GM12878 (cell line): ENCODE measurements around the gene PKD1. TPM values are rescaled to one million over a fixed set of nuclear protein-coding genes. Genes with fewer than 3 reads are reported as not detected.

Experiments used
- ATAC-seq: fragments of 200-7000 bp; cut with Tn5 transposase; 3 replicates; pipeline ENCODE4 v1.9.1; 2020; ENCODE audit warnings: mild to moderate bottlenecking, moderate library complexity
- BruUV-seq: library from RNA; stranded (reverse); fragments of 400-500 nt; replicated peaks from 2 replicates; lab custom pipeline; 2021; lab: Mats Ljungman, UMichigan
- CTCF ChIA-PET: fragments of 300-600 bp; sonication (Branson Sonifier 250); formaldehyde crosslinking; extraction: SDS; loops from one replicate; lab custom pipeline; 2021; ENCODE audit warnings: inconsistent platforms; lab: Yijun Ruan, JAX
- POLR2A ChIA-PET: fragments of 350-600 bp; formaldehyde crosslinking; extraction: SDS; loops from one replicate; lab custom pipeline; 2021; ENCODE audit warnings: inconsistent platforms; lab: Charles Lee
- RAD21 ChIA-PET: fragments of 300-600 bp; sonication (Branson Sonifier 250); formaldehyde crosslinking; loops from one replicate; lab custom pipeline; 2023; ENCODE audit warnings: antibody characterized with exemption; ENCODE audit not compliant: unreplicated experiment; lab: Charles Lee
- SMC1A ChIA-PET: fragments of 300-600 bp; sonication (Branson Sonifier 250); formaldehyde crosslinking; loops from one replicate; lab custom pipeline; 2023; ENCODE audit not compliant: unreplicated experiment, uncharacterized antibody; lab: Charles Lee
- DNase-seq: peaks from one replicate; pipeline ENCODE4 v3.0.0-alpha.2; 2011; ENCODE audit warnings: low read depth, low spot score
- FAIRE-seq: peaks from 3 replicates; lab custom pipeline; 2011; peaks lifted over from hg19 to GRCh38; lab: Jason Lieb, UNC
- H2AFZ ChIP-seq: 2 replicates; pipeline ENCODE4 v1.6.0; 2011; ENCODE audit warnings: low read depth, low read length, control low read depth; ENCODE audit not compliant: control insufficient read depth
- H3K27ac ChIP-seq: 2 replicates; pipeline ENCODE4 v1.5.1; 2011; ENCODE audit warnings: control low read depth; ENCODE audit not compliant: control insufficient read depth, insufficient read depth
- H3K27me3 ChIP-seq, 2 experiments: replicated peaks in 1 of 2; 2 replicates each; pipeline versions ENCODE4 v1.6.0 to v1.6.1; 2011; ENCODE audit warnings: low read length in 1 of 2; ENCODE audit not compliant: control insufficient read depth in 2 of 2, insufficient read depth in 2 of 2
- H3K36me3 ChIP-seq, 2 experiments: 2 replicates each; pipeline ENCODE4 v1.5.1; 2011; ENCODE audit warnings: low read length in 1 of 2; ENCODE audit not compliant: control insufficient read depth in 2 of 2, insufficient read depth in 2 of 2
- H3K4me1 ChIP-seq: 2 replicates; pipeline ENCODE4 v1.6.1; 2011; ENCODE audit warnings: mild to moderate bottlenecking, low read length, moderate library complexity, mixed read lengths; ENCODE audit not compliant: control insufficient read depth, insufficient read depth
- H3K4me2 ChIP-seq: 2 replicates; pipeline ENCODE4 v1.6.0; 2011; ENCODE audit warnings: control low read depth; ENCODE audit not compliant: control insufficient read depth, insufficient read depth
- H3K4me3 ChIP-seq: fragments of 200-600 bp; sonication (generic); 2 replicates; pipeline ENCODE4 v1.5.1; 2016
- H3K79me2 ChIP-seq: 2 replicates; pipeline ENCODE4 v1.6.0; 2011; ENCODE audit warnings: low read length; ENCODE audit not compliant: control insufficient read depth, insufficient read depth
- H3K9ac ChIP-seq: 2 replicates; pipeline ENCODE4 v1.8.0; 2011; ENCODE audit warnings: low read length, control low read depth, mixed read lengths; ENCODE audit not compliant: control insufficient read depth, insufficient read depth
- H3K9me3 ChIP-seq: replicated peaks from 3 replicates; pipeline ENCODE4 v1.5.1; 2011; ENCODE audit warnings: mild to moderate bottlenecking, low read length; ENCODE audit not compliant: control insufficient read depth, insufficient read depth
- H4K20me1 ChIP-seq: 2 replicates; pipeline ENCODE4 v1.6.0; 2011; ENCODE audit not compliant: control insufficient read depth, insufficient read depth
- ATF3 ChIP-seq: IDR thresholded peaks from 2 replicates; pipeline ENCODE4 v1.6.1; 2011; ENCODE audit warnings: low read depth, mild to moderate bottlenecking, low read length, moderate library complexity, borderline replicate concordance; ENCODE audit errors: extremely low read depth
- BCLAF1 ChIP-seq: fragments of 450-650 bp; IDR thresholded peaks from 2 replicates; pipeline ENCODE4 v1.6.1; 2017; ENCODE audit warnings: antibody characterized with exemption, mild to moderate bottlenecking, moderate library complexity
- CREB1 ChIP-seq: IDR thresholded peaks from 2 replicates; pipeline ENCODE4 v1.6.1; 2012; ENCODE audit warnings: low read depth, mild to moderate bottlenecking, inconsistent platforms
- EGR1 ChIP-seq, 2 experiments: IDR thresholded peaks; 1 replicate in 1 of 2; 2 replicates in 1 of 2; pipeline ENCODE4 v1.6.1; 2011 to 2012; ENCODE audit warnings: low read depth in 2 of 2, low read length in 2 of 2, borderline replicate concordance in 1 of 2, mild to moderate bottlenecking in 1 of 2, moderate library complexity in 1 of 2
- EP300 ChIP-seq, 2 experiments: fragments of 150-350 bp in 1 of 2; IDR thresholded peaks; 2 replicates each; pipeline ENCODE4 v1.6.1; 2011 to 2012; ENCODE audit warnings: low read depth in 2 of 2, low read length in 2 of 2, borderline replicate concordance in 1 of 2, improper control_type of control experiment in 1 of 2, inconsistent platforms in 1 of 2; ENCODE audit not compliant: control insufficient read depth in 1 of 2
- LARP7 ChIP-seq: fragments of 450-650 bp; IDR thresholded peaks from 2 replicates; pipeline ENCODE4 v1.6.1; 2017; ENCODE audit warnings: mild to moderate bottlenecking
- NR2F1 ChIP-seq: fragments of 450-650 bp; conservative IDR thresholded peaks from 2 replicates; pipeline ENCODE4 v1.6.1; 2017; ENCODE audit warnings: mild to moderate bottlenecking
- SIN3A ChIP-seq: IDR thresholded peaks from 2 replicates; pipeline ENCODE4 v1.6.1; 2012; ENCODE audit warnings: low read depth, low read length, improper control_type of control experiment
- SUZ12 ChIP-seq: fragments of 200-600 bp; sonication (generic); IDR thresholded peaks from one replicate; pipeline ENCODE4 v1.6.1; 2018; ENCODE audit warnings: antibody characterized with exemption, mild to moderate bottlenecking; ENCODE audit not compliant: unreplicated experiment
- WRNIP1 ChIP-seq: IDR thresholded peaks from 2 replicates; pipeline ENCODE4 v1.6.1; 2011; ENCODE audit warnings: low read depth, low read length, improper control_type of control experiment, borderline replicate concordance
- YY1 ChIP-seq: IDR thresholded peaks from 2 replicates; pipeline ENCODE4 v1.6.1; 2011; ENCODE audit warnings: low read depth, mild to moderate bottlenecking, low read length
- WGBS: methylation state at CpG from one replicate; pipeline ENCODE4 v1.1.6; 2016; ENCODE audit warnings: low lambda C conversion rate; ENCODE audit not compliant: insufficient replicate concordance, insufficient coverage; ENCODE audit errors: missing lambda C conversion rate; 5-methylcytosine and 5-hydroxymethylcytosine counted together
- in situ Hi-C: fragments of 300-500 bp; cut with MboI; formaldehyde crosslinking; loops from 9 replicates; pipeline ENCODE4 v1.14.3; 2018; ENCODE audit warnings: mixed read lengths
- intact Hi-C: fragments of 100-400 bp; cut with micrococcal nuclease; formaldehyde crosslinking; loops from one replicate; pipeline ENCODE4 v1.14.2; 2022; ENCODE audit not compliant: unreplicated experiment
- polyA plus RNA-seq, 11 experiments: library from polyadenylated mRNA; depleted of rRNA in 4 of 11; unstranded in 6 of 11; stranded (reverse) in 5 of 11; fragments of >200 nt; fragmentation: Nextera tagmentation in 4 of 11; fragmentation: Illumina TruSeq in 1 of 11; extraction: Ambion mirVana in 4 of 11; extraction: Trizol in 1 of 11; gene quantifications; 1 replicate in 1 of 11; 2 replicates in 10 of 11; pipeline versions ENCODE4 v1.2.1 to v1.2.3, GENCODE V29; 2011 to 2016; ENCODE audit warnings: inconsistent platforms in 2 of 11, missing spikeins in 2 of 11, low read depth in 1 of 11
- total RNA-seq, 4 experiments: library from RNA; depleted of rRNA in 3 of 4; stranded (reverse); fragments of >200 nt in 3 of 4; fragmentation: Illumina TruSeq in 1 of 4; extraction: Trizol in 1 of 4; gene quantifications; 2 replicates each; pipeline versions ENCODE4 v1.2.1 to v1.2.3, GENCODE V29; 2013 to 2021
- TF ChIP-seq, protein P1 (sequence below): fragments of 450-650 bp; IDR thresholded peaks from 2 replicates; pipeline ENCODE4 v1.6.1; 2017; ENCODE audit warnings: mild to moderate bottlenecking, moderate library complexity
- TF ChIP-seq, protein P2 (sequence below): fragments of 450-650 bp; IDR thresholded peaks from 2 replicates; pipeline ENCODE4 v1.6.1; 2018; ENCODE audit warnings: mild to moderate bottlenecking, low read depth, moderate library complexity; ENCODE audit not compliant: partially characterized antibody

Gene PKD1
- total and polyA plus RNA-seq, 10 of the 15 experiments (the other 5 are each of a cell fraction or from before 2014, with no cell fraction given): 0.11 to 62.0 (median 6.1) TPM

DNA sequence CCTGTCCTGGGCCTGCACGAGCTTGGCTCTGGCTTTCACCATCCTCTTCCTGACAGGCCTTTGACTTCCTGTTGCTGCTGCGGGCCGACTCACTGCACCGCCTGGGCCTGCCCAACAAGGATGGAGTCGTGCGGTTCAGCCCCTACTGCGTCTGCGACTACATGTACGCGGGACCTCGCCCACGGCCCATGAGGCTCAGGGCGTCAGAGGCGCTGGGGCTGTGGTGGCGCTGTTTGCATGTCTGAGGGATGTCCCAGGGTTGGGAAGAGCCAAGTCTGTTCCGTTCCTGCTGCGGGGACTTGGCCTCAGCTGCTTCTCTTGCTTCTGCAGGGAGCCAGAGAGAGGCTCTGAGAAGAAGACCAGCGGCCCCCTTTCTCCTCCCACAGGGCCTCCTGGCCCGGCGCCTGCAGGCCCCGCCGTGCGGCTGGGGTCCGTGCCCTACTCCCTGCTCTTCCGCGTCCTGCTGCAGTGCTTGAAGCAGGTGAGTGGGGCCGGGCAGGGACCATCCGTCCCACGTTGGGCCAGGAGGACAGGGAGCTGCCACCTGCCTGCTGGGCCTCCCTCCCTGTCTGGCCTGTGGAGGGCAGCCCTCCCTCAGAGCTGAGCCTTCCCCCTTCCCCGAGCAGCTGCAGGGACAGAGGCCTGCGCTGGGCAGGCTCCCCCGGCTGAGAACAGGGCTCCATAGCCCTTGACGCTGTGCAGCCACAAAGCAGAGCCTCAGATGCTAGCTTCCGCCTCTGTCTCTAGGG, 64.1 kb downstream of the PKD1 start:
- POLR2A ChIA-PET: no interaction called here
- no peak overlapping the region for H3K4me3 ChIP-seq
- SMC1A ChIA-PET: no interaction called here
- H3K27me3 ChIP-seq: no peaks in the 10 kb centered on the region
- no peaks in the 10 kb centered on the region for H3K9me3 ChIP-seq
- no peak overlapping the region for H3K27ac ChIP-seq
- intact Hi-C loops: no loop called here
- no peaks in the 10 kb centered on the region for H4K20me1 ChIP-seq
- H3K9ac ChIP-seq: no peak overlapping the region
- RAD21 ChIA-PET: no interaction called here
- H2AFZ ChIP-seq: no peak overlapping the region
- H3K4me1 ChIP-seq: no peaks in the 10 kb centered on the region
- FAIRE-seq (no peak), DNase-seq (no peak), ATAC-seq (no peak; the same call in 2 of the 3 replicates)
- no peaks in the 10 kb centered on the region for H3K79me2 ChIP-seq
- BruUV-seq: no TSS peak
- CTCF ChIA-PET: no interaction called here
- peaks cover 0 to 9% of the 10 kb centered on the region in 2 experiments; a peak in 3 of 4 replicates for H3K36me3 ChIP-seq
- H3K4me2 ChIP-seq: no peak overlapping the region
- in situ Hi-C loops: no loop called here
- WGBS: 93% methylated on average over 31 of the region's 34 CpGs
- TF ChIP-seq CREB1: no peak
- no peak for TF ChIP-seq ATF3
- TF ChIP-seq SUZ12: no peak
- no peak for TF ChIP-seq BCLAF1
- TF ChIP-seq YY1: no peak
- TF ChIP-seq WRNIP1: no peak
- TF ChIP-seq, protein P1, sequence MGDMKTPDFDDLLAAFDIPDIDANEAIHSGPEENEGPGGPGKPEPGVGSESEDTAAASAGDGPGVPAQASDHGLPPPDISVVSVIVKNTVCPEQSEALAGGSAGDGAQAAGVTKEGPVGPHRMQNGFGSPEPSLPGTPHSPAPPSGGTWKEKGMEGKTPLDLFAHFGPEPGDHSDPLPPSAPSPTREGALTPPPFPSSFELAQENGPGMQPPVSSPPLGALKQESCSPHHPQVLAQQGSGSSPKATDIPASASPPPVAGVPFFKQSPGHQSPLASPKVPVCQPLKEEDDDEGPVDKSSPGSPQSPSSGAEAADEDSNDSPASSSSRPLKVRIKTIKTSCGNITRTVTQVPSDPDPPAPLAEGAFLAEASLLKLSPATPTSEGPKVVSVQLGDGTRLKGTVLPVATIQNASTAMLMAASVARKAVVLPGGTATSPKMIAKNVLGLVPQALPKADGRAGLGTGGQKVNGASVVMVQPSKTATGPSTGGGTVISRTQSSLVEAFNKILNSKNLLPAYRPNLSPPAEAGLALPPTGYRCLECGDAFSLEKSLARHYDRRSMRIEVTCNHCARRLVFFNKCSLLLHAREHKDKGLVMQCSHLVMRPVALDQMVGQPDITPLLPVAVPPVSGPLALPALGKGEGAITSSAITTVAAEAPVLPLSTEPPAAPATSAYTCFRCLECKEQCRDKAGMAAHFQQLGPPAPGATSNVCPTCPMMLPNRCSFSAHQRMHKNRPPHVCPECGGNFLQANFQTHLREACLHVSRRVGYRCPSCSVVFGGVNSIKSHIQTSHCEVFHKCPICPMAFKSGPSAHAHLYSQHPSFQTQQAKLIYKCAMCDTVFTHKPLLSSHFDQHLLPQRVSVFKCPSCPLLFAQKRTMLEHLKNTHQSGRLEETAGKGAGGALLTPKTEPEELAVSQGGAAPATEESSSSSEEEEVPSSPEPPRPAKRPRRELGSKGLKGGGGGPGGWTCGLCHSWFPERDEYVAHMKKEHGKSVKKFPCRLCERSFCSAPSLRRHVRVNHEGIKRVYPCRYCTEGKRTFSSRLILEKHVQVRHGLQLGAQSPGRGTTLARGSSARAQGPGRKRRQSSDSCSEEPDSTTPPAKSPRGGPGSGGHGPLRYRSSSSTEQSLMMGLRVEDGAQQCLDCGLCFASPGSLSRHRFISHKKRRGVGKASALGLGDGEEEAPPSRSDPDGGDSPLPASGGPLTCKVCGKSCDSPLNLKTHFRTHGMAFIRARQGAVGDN: no peak
- no peak for TF ChIP-seq LARP7
- TF ChIP-seq SIN3A: no peak
- TF ChIP-seq EP300 (IDR thresholded peaks at IDR 0.05; ENCODE audit: borderline replicate concordance in 1 of 2, control insufficient read depth in 1 of 2, low read depth in 2 of 2, low read length in 2 of 2): no peak
- TF ChIP-seq NR2F1: no peak
- TF ChIP-seq, protein P2, sequence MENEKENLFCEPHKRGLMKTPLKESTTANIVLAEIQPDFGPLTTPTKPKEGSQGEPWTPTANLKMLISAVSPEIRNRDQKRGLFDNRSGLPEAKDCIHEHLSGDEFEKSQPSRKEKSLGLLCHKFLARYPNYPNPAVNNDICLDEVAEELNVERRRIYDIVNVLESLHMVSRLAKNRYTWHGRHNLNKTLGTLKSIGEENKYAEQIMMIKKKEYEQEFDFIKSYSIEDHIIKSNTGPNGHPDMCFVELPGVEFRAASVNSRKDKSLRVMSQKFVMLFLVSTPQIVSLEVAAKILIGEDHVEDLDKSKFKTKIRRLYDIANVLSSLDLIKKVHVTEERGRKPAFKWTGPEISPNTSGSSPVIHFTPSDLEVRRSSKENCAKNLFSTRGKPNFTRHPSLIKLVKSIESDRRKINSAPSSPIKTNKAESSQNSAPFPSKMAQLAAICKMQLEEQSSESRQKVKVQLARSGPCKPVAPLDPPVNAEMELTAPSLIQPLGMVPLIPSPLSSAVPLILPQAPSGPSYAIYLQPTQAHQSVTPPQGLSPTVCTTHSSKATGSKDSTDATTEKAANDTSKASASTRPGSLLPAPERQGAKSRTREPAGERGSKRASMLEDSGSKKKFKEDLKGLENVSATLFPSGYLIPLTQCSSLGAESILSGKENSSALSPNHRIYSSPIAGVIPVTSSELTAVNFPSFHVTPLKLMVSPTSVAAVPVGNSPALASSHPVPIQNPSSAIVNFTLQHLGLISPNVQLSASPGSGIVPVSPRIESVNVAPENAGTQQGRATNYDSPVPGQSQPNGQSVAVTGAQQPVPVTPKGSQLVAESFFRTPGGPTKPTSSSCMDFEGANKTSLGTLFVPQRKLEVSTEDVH: no peak
- TF ChIP-seq EGR1 (IDR thresholded peaks at IDR 0.05; ENCODE audit: borderline replicate concordance in 1 of 2, low read depth in 2 of 2, low read length in 2 of 2): no peak
